Brain microvascular endothelial cell (primary cell): Measurements from ENCODE around the gene CIT.
A peak's percentile ranks its signal among the peaks of the same experiment; 100 is the strongest.

Source experiments
- DNase-seq: peaks from one replicate; pipeline ENCODE4 v3.0.0-alpha.2; 2020
- H3K27ac ChIP-seq: fragments of 250-450 bp; sonication (Bioruptor Pico); 2 replicates; pipeline ENCODE4 v1.5.1; 2020; ENCODE audit warnings: mild to moderate bottlenecking, moderate library complexity
- H3K27me3 ChIP-seq: fragments of 250-450 bp; sonication (Bioruptor Pico); replicated peaks from 2 replicates; pipeline ENCODE4 v1.5.1; 2020; ENCODE audit warnings: mild to moderate bottlenecking
- H3K36me3 ChIP-seq: fragments of 250-450 bp; sonication (Bioruptor Pico); replicated peaks from 2 replicates; pipeline ENCODE4 v1.5.1; 2020; ENCODE audit warnings: mild to moderate bottlenecking
- H3K4me3 ChIP-seq: 2 replicates; pipeline ENCODE4 v1.5.1; 2011; ENCODE audit warnings: low read depth, mild to moderate bottlenecking, control low read depth, low read length, moderate library complexity
- CTCF ChIP-seq: IDR thresholded peaks from 2 replicates; pipeline ENCODE4 v1.5.1; 2011; ENCODE audit warnings: low read depth, mild to moderate bottlenecking, moderate library complexity, low read length, control low read depth, inconsistent platforms; ENCODE audit errors: missing control alignments
- in situ Hi-C: cut with HindIII; loops from 2 replicates; pipeline ENCODE4 v1.10.0; 2017; ENCODE audit warnings: low sequenced_read_pairs, low pct_ligation_motif_present

Gene CIT

GRCh38 chr12:119836781-119837180 is 40.3 kb downstream of the CIT start:
- Histone ChIP-seq H3K27ac (no peak overlapping the region), H3K27me3 (no peaks in the 10 kb centered on the region), H3K4me3 (no peak overlapping the region), H3K36me3 (no peaks in the 10 kb centered on the region)
- no peak for TF ChIP-seq CTCF
- in situ Hi-C loops: no loop called here
- DNase-seq: no peak

GRCh38 chr12:119835068-119835467 is 42.1 kb downstream of the CIT start:
- DNase-seq: no peak
- H3K27ac ChIP-seq: no peak overlapping the region
- in situ Hi-C loops: no loop called here
- TF ChIP-seq CTCF: peak; percentile 51
- no peaks in the 10 kb centered on the region for H3K36me3 ChIP-seq
- H3K27me3 ChIP-seq: no peaks in the 10 kb centered on the region
- no peak overlapping the region for H3K4me3 ChIP-seq

- Histone ChIP-seq H3K27ac (no peak overlapping the region), H3K4me3 (no peak overlapping the region), H3K36me3 (no peaks in the 10 kb centered on the region), H3K27me3 (no peaks in the 10 kb centered on the region)
- no peak for DNase-seq
- no peak for TF ChIP-seq CTCF
- in situ Hi-C loops: no loop called here
These were observed 47.7 kb downstream of the CIT start for GRCh38 chr12:119829439-119829838.

- no peak overlapping the region for H3K4me3 ChIP-seq
- H3K27ac ChIP-seq: no peak overlapping the region
- no peaks in the 10 kb centered on the region for H3K27me3 ChIP-seq
- TF ChIP-seq CTCF: no peak
- in situ Hi-C loops: no loop called here
- no peaks in the 10 kb centered on the region for H3K36me3 ChIP-seq
- DNase-seq: no peak
These were observed 48.8 kb downstream of the CIT start for GRCh38 chr12:119828300-119828699.

- Histone ChIP-seq H3K27me3 (no peaks in the 10 kb centered on the region), H3K36me3 (no peaks in the 10 kb centered on the region), H3K4me3 (no peak overlapping the region), H3K27ac (no peak overlapping the region)
- TF ChIP-seq CTCF: no peak
- in situ Hi-C loops: no loop called here
- DNase-seq: no peak
These were observed 49.4 kb downstream of the CIT start for GRCh38 chr12:119827760-119828159.

- TF ChIP-seq CTCF: no peak
- Histone ChIP-seq H3K36me3 (no peaks in the 10 kb centered on the region), H3K27me3 (no peaks in the 10 kb centered on the region), H3K27ac (no peak overlapping the region), H3K4me3 (no peak overlapping the region)
- DNase-seq: no peak
- in situ Hi-C loops: no loop called here
These were observed 50.3 kb downstream of the CIT start for GRCh38 chr12:119826661-119827445.
